Measurements from ENCODE around the gene C16orf92.

Gene C16orf92

DNA sequence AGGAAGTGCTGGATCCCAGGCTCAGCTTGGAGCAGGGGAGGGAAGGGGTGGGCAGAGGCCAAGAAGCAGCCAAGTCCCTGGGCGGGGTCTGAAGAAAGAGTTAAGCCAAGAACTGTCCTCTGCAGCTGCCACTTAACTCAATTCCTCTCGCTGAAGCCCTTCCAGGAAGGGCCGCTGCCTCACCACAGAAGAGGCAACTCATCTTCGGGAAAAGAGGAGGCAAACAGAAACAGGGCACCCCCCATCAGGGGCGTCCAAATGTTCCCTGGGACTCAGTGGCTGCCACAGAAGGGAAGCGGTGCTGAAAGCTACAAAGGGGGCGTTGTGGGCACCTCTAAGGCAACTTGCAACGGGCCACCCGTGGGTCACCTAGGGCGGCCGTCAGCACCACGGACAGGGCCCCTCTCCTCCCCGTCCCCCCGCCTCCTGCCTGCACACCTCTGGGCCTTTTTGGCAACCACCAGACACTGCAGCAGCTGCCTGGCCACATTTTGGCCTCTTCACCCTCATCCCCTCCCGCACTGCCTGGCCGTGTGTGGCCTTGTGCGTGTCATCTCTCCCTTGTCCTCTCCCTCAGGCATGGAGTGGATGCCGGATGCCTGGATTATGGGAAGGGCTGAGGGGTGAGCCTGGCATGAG is 5.6 kb downstream of the C16orf92 start:
- no peak overlapping the region for H4K91ac ChIP-seq (ENCODE audit: low read depth, low read length, poor library complexity)
- peak overlapping the region; percentile 80 for H3K9ac ChIP-seq (ENCODE audit: low read depth, low read length, poor library complexity)
- no peak overlapping the region for H2AK5ac ChIP-seq (ENCODE audit: low read depth, low read length)
- H4K8ac ChIP-seq (ENCODE audit: low read depth, low read length) = no peak overlapping the region
- no peak overlapping the region for H2BK15ac ChIP-seq (ENCODE audit: low read length)
- H3K4me1 ChIP-seq (ENCODE audit: control insufficient read depth in 2 of 2, insufficient read depth in 1 of 2, low read depth in 1 of 2, low read length in 2 of 2) = peaks cover 12 to 24% of the 10 kb centered on the region in 2 donors
- H3K27me3 ChIP-seq (ENCODE audit: control insufficient read depth in 3 of 3, insufficient read depth in 3 of 3, low read depth in 1 of 3, low read length in 3 of 3) = peaks cover 0 to 24% (median 0%) of the 10 kb centered on the region in 3 experiments
- H3K9me3 ChIP-seq (replicated peaks in 1 of 2; ENCODE audit: control insufficient read depth in 2 of 2, insufficient read depth in 1 of 2, low read depth in 1 of 2, low read length in 2 of 2) = no peaks in the 10 kb centered on the region
- no peak overlapping the region for H2BK5ac ChIP-seq (ENCODE audit: low read length)
- peak overlapping the region; percentile 66 for H3K18ac ChIP-seq (ENCODE audit: low read length)
- peak; percentile 59 for DNase-seq (ENCODE audit: low spot score)
- H2AFZ ChIP-seq (ENCODE audit: low read length) = no peak overlapping the region
- H3K4ac ChIP-seq (ENCODE audit: low read length) = no peak overlapping the region
- no peak overlapping the region for H3K14ac ChIP-seq (ENCODE audit: low read length)
- no peaks in the 10 kb centered on the region for H3K79me1 ChIP-seq (ENCODE audit: low read depth, low read length)
- no peak overlapping the region for H3K27ac ChIP-seq (replicated peaks; ENCODE audit: low read length)
- H2BK12ac ChIP-seq (ENCODE audit: low read length) = no peak overlapping the region
- H3K4me2 ChIP-seq (ENCODE audit: insufficient read depth, low read length, poor library complexity, severe bottlenecking) = peak overlapping the region; percentile 4
- no peak overlapping the region for H3K4me3 ChIP-seq (ENCODE audit: low read length in 2 of 2)
- WGBS, 2 donors (ENCODE audit: extremely low coverage in 2 of 2, insufficient read length in 2 of 2, insufficient replicate concordance in 1 of 2) = no CpG with 5 or more reads among the region's 18 CpGs
- H2BK120ac ChIP-seq (ENCODE audit: low read depth, low read length) = no peak overlapping the region
- H3K23ac ChIP-seq (ENCODE audit: low read depth, low read length, poor library complexity) = peak overlapping the region; percentile 81
- peaks cover 0 to 7% of the 10 kb centered on the region in 2 donors for H3K36me3 ChIP-seq (replicated peaks in 1 of 2; ENCODE audit: control insufficient read depth in 2 of 2, insufficient read depth in 2 of 2, low read length in 2 of 2)

DNA sequence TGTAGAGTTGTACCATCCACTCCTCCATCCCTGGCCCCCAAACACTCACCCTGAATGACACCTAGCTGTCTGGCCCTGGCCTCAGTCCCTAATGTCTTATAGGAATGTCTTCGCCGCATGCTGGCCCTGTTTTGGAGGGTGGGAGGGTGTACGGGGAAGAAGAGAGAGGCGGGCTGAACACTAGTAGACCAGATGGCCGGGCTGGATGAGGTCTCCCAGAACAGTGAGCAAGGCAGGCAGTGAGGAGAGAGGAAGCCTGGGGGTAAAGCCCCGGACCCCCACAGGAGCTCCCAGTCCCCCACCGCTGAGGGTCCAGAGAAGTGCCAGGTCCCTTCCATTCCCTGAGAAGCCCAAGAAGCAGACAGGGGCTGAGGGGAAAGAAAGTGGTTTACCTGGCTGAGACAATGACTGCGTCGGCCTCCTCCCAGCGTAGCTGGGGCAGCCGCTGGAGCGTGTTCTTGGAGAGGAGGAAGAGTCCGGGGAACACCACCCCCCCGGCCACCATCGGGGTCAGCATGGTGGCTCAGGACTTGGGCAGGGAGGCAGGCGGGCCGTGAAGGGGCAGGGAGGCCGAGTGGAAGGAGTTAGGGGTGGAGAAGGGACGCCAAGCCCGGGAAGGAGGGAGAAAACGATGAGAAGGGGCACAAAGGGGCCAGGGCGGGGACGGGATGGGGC is 7.2 kb downstream of the C16orf92 start:
- Histone ChIP-seq H2AFZ (ENCODE audit: low read length) (peak overlapping the region; percentile 94), H3K27ac (replicated peaks; ENCODE audit: low read length) (no peak overlapping the region)

DNA sequence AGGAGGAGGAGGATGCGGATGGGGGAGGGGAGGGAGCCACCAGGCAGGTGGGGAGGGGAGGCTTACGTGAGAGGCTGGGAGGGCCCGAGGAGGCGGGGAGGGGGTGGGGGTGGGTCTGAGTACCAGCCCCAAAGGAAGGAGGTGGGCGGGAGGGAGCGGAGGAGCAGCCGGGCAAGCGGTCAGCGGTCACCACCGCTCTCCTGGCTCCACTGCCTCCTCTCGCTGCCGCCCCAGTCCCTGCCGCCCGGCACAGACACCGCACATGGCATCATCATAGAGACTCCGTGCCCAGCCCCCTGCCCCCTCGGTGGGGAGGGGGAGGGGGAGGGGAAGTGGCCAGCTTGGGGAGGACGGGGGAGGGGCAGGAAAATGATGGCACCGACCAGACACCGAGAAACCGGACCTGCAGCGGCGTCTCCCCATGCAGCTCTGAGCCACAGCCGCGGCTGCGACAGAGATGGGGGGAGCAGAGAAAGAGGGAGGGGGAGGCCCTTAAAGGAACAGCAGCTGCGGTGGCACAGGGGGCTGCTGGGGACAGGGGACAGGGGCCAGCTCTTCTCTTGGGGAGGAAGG is 7.9 kb downstream of the C16orf92 start, which contains the start of gene TLCD3B:
TLCD3B (minus strand) TSS at position 431 of the 573 bp plus-strand sequence. CDS start 744 bp downstream, outside the sequence.
- H2BK15ac ChIP-seq (ENCODE audit: low read length) = peak within 1 kb of the TSS; percentile 84
- peak; percentile 42 for DNase-seq (ENCODE audit: low spot score)
- peak within 1 kb of the TSS; percentile 91 for H2AK5ac ChIP-seq (ENCODE audit: low read depth, low read length)
- H3K27ac ChIP-seq (replicated peaks; ENCODE audit: low read length) = no peak within 1 kb of the TSS
- H3K4me3 ChIP-seq (ENCODE audit: low read length in 2 of 2) = peak within 1 kb of the TSS; percentile 45 to 78
- H4K8ac ChIP-seq (ENCODE audit: low read depth, low read length) = no peak within 1 kb of the TSS
- H3K18ac ChIP-seq (ENCODE audit: low read length) = peak within 1 kb of the TSS; percentile 94
- H3K27me3 ChIP-seq (ENCODE audit: control insufficient read depth in 3 of 3, insufficient read depth in 3 of 3, low read depth in 1 of 3, low read length in 3 of 3) = peaks cover 0 to 19% (median 2%) of the 10 kb centered on the region in 3 experiments
- H2BK5ac ChIP-seq (ENCODE audit: low read length) = peak within 1 kb of the TSS; percentile 54
- H4K91ac ChIP-seq (ENCODE audit: low read depth, low read length, poor library complexity) = no peak within 1 kb of the TSS
- peaks cover 2% of the 10 kb centered on the region for H3K79me1 ChIP-seq (ENCODE audit: low read depth, low read length)
- H3K23ac ChIP-seq (ENCODE audit: low read depth, low read length, poor library complexity) = peak within 1 kb of the TSS; percentile 76
- H3K14ac ChIP-seq (ENCODE audit: low read length) = peak within 1 kb of the TSS; percentile 49
- H3K4me2 ChIP-seq (ENCODE audit: insufficient read depth, low read length, poor library complexity, severe bottlenecking) = peak within 1 kb of the TSS; percentile 82
- peaks cover 12 to 25% of the 10 kb centered on the region in 2 donors for H3K4me1 ChIP-seq (ENCODE audit: control insufficient read depth in 2 of 2, insufficient read depth in 1 of 2, low read depth in 1 of 2, low read length in 2 of 2)
- WGBS, 2 donors (ENCODE audit: extremely low coverage in 2 of 2, insufficient read length in 2 of 2, insufficient replicate concordance in 1 of 2) = no CpG with 5 or more reads among the region's 27 CpGs
- H3K9ac ChIP-seq (ENCODE audit: low read depth, low read length, poor library complexity) = peak within 1 kb of the TSS; percentile 75
- peak within 1 kb of the TSS; percentile 13 for H3K4ac ChIP-seq (ENCODE audit: low read length)
- peak within 1 kb of the TSS; percentile 51 for H2BK12ac ChIP-seq (ENCODE audit: low read length)
- peaks cover 0 to 4% of the 10 kb centered on the region in 2 donors for H3K36me3 ChIP-seq (replicated peaks in 1 of 2; ENCODE audit: control insufficient read depth in 2 of 2, insufficient read depth in 2 of 2, low read length in 2 of 2)
- no peak within 1 kb of the TSS for H2BK120ac ChIP-seq (ENCODE audit: low read depth, low read length)
- peak within 1 kb of the TSS; percentile 94 for H2AFZ ChIP-seq (ENCODE audit: low read length)
- H3K9me3 ChIP-seq (replicated peaks in 1 of 2; ENCODE audit: control insufficient read depth in 2 of 2, insufficient read depth in 1 of 2, low read depth in 1 of 2, low read length in 2 of 2) = no peaks in the 10 kb centered on the region

More for the DNA sequence above, 7.2 kb downstream of the C16orf92 start:
- DNase-seq (ENCODE audit: low spot score) = no peak
- Histone ChIP-seq H3K23ac (ENCODE audit: low read depth, low read length, poor library complexity) (no peak overlapping the region), H3K9me3 (replicated peaks in 1 of 2; ENCODE audit: control insufficient read depth in 2 of 2, insufficient read depth in 1 of 2, low read depth in 1 of 2, low read length in 2 of 2) (no peaks in the 10 kb centered on the region), H3K27me3 (ENCODE audit: control insufficient read depth in 3 of 3, insufficient read depth in 3 of 3, low read depth in 1 of 3, low read length in 3 of 3) (peaks cover 0 to 24% (median under 1%) of the 10 kb centered on the region in 3 experiments), H3K79me1 (ENCODE audit: low read depth, low read length) (peaks cover under 1% of the 10 kb centered on the region), H4K8ac (ENCODE audit: low read depth, low read length) (no peak overlapping the region), H2AK5ac (ENCODE audit: low read depth, low read length) (peak overlapping the region; percentile 54), H2BK120ac (ENCODE audit: low read depth, low read length) (no peak overlapping the region), H3K18ac (ENCODE audit: low read length) (peak overlapping the region; percentile 94), H3K4me1 (ENCODE audit: control insufficient read depth in 2 of 2, insufficient read depth in 1 of 2, low read depth in 1 of 2, low read length in 2 of 2) (peaks cover 12 to 24% of the 10 kb centered on the region in 2 donors), H2BK12ac (ENCODE audit: low read length) (no peak overlapping the region), H4K91ac (ENCODE audit: low read depth, low read length, poor library complexity) (no peak overlapping the region), H2BK5ac (ENCODE audit: low read length) (peak overlapping the region; percentile 54), H3K4me3 (ENCODE audit: low read length in 2 of 2) (peak overlapping the region; percentile 45 to 78), H3K4me2 (ENCODE audit: insufficient read depth, low read length, poor library complexity, severe bottlenecking) (peak overlapping the region; percentile 82), H2BK15ac (ENCODE audit: low read length) (peak overlapping the region; percentile 26), H3K4ac (ENCODE audit: low read length) (no peak overlapping the region), H3K9ac (ENCODE audit: low read depth, low read length, poor library complexity) (peak overlapping the region; percentile 75), H3K14ac (ENCODE audit: low read length) (no peak overlapping the region), H3K36me3 (replicated peaks in 1 of 2; ENCODE audit: control insufficient read depth in 2 of 2, insufficient read depth in 2 of 2, low read length in 2 of 2) (peaks cover 0 to 7% of the 10 kb centered on the region in 2 donors)
- no CpG with 5 or more reads among the region's 23 CpGs for WGBS, 2 donors (ENCODE audit: extremely low coverage in 2 of 2, insufficient read length in 2 of 2, insufficient replicate concordance in 1 of 2)

Data from neuronal stem cell (in vitro differentiated cells).